ENCODE data around the gene ANKRD62.
"Not testable (repeated sequence)": the region's sequence is repeated elsewhere in the genome, so short reads cannot be mapped to it uniquely, and the experiment has no call there.

Gene ANKRD62

GRCh38 chr18:12066910-12067511 lies 26.6 kb upstream of the ANKRD62 start:
- DNase-seq (ENCODE audit: low read depth), result no peak

DNA sequence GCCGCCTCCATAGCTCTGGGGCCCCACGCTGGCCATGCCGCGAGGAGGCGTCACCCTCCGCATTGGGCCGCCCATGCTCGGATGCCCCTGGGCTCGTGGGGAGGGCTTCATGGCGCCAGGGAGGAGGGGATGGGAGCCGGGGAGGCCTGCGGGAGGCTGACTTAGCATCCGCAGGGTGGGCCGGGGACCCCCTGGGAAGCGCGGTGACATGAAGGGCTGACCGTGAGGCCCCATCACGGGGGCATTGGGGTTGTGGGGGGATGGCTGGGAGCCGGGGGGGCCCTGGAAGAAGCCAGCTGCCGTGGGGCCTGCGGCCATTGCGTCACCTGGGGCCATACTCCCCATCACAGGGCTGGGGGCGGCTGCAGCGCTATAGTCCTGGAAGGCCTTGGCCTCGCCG lies 26.0 kb upstream of the ANKRD62 start:
- DNase-seq (ENCODE audit: low read depth), result no peak

DNA sequence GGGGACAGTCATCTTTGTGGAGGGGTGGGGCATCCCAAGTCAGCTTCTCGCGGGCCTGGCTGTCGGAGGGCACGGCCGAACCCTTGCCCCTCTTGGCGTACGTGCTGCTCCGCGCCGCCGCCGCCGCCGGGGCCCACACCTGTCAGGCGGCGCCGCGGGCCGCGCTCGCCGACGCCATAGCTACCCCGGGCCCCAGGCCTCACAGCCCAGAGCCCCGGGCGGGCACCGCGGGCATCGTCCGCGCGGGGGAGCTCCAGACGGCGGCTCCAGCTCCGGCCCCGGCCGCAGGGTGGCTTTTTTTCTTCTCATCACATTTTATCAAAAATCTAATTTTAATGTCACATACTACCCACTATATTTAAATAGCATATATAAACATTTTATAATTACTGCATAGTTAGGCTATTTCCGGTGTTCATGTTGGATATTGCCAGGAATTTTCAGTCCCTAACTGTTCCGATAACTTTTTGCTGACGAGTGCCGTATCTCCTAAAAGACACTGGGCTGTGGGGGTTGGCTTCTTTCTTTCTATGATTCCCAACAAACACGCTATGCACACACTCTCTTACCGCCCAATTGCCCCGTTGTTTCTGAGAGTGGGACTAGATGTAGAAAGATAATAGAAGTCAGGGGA lies 25.2 kb upstream of the ANKRD62 start:
- not testable (repeated sequence) for DNase-seq (ENCODE audit: low read depth)

GRCh38 chr18:12068950-12069320 lies 24.7 kb upstream of the ANKRD62 start:
- no peak for DNase-seq (ENCODE audit: low read depth)

GRCh38 chr18:12071066-12071465 lies 22.6 kb upstream of the ANKRD62 start:
- DNase-seq (ENCODE audit: low read depth), result not testable (repeated sequence)

DNA sequence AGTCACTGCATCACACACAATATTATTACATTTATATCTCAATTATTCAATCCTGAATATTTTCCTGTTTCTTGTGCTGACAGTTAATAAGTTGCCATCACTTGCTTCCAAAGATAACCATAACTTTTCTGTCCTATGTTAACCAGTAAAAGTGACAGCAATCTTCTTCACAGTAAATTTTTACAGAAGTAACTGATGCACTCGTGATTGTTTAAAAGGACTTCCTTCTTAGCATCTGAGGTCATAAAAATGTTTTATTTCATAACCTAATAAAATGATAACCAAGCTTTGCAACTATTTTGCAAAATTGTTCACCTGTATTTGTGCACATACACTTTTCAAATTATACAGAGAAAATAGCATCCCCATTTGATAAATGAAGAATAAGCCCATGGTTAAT lies 20.6 kb upstream of the ANKRD62 start:
- DNase-seq (ENCODE audit: low read depth), result no peak

GRCh38 chr18:12074736-12075135 lies 18.9 kb upstream of the ANKRD62 start:
- no peak for DNase-seq (ENCODE audit: low read depth)

GRCh38 chr18:12076424-12077140 lies 17.1 kb upstream of the ANKRD62 start:
- DNase-seq (ENCODE audit: low read depth), result no peak

DNA sequence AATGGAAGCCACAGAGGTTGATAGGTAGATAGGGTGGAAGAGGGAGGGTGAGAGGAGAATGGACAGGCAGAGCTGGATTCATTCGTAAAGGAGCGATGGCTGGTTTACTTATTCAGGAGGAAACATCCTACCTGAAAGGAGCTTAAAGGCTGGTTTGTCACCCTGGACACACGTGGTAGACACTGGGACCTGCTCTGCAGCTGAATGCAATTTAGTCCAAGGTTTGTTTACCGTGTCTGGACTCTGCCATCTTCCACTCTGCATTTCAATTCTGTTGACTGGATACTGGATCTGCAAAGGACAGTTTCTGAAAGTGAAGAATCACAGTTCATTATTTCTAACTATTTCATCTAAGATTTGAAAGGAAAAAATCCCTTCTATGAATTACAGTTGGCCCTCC lies 15.6 kb upstream of the ANKRD62 start:
- DNase-seq (ENCODE audit: low read depth), result not testable (repeated sequence)

GRCh38 chr18:12079491-12080237 lies 14.0 kb upstream of the ANKRD62 start:
- no peak for DNase-seq (ENCODE audit: low read depth)

DNA sequence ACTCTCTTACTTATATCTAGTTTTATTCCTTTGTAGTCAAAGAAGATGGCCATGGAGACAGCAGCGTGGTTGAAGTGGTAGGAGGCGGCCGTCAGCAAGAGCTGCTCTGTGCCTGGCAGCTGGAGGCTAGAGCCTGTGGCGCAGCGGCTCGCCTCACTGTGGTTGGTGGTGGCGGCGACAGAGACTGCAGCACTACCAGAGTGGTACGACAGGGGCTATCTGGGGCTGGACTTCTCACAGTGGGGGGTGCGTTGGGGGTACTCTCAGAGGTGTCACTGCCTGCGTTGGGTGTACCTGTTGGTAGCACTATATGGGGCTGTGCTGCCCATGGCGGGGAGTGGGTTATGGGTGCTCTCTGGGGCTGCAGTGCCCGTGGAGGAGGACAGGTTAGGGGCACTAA lies 8.5 kb upstream of the ANKRD62 start:
- DNase-seq (ENCODE audit: low read depth), result no peak

- no peak for DNase-seq (ENCODE audit: low read depth)
Observed at GRCh38 chr18:12085786-12086185, 7.9 kb upstream of the ANKRD62 start.

- no peak for DNase-seq (ENCODE audit: low read depth)
Observed at GRCh38 chr18:12086249-12086648, 7.4 kb upstream of the ANKRD62 start.

GRCh38 chr18:12086677-12087470 lies 6.8 kb upstream of the ANKRD62 start:
- no peak for DNase-seq (ENCODE audit: low read depth)

GRCh38 chr18:12087471-12088025 lies 6.1 kb upstream of the ANKRD62 start:
- DNase-seq (ENCODE audit: low read depth), result no peak

DNA sequence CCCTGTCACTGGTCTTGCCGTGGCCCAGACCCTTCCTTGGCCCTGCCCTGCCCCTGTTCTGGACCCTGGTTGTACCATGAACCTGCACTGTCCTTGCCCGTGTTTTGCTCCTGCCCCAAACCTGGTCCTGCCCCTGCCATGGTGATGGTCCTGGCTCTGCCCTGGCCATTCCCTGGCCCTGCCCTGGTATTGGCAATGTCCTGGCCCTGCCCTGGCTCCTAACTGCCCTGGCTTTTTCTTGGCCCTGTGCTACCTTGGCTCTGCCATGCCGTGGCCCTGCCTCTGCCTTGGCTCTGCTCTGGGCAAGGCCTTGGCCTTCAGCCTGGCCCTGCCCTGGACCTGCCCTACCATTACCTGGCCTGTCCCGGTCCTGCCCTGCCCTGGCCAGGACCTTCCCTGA lies 5.5 kb upstream of the ANKRD62 start:
- DNase-seq (ENCODE audit: low read depth), result no peak

GRCh38 chr18:12088731-12089375 lies 4.8 kb upstream of the ANKRD62 start:
- no peak for DNase-seq (ENCODE audit: low read depth)

DNA sequence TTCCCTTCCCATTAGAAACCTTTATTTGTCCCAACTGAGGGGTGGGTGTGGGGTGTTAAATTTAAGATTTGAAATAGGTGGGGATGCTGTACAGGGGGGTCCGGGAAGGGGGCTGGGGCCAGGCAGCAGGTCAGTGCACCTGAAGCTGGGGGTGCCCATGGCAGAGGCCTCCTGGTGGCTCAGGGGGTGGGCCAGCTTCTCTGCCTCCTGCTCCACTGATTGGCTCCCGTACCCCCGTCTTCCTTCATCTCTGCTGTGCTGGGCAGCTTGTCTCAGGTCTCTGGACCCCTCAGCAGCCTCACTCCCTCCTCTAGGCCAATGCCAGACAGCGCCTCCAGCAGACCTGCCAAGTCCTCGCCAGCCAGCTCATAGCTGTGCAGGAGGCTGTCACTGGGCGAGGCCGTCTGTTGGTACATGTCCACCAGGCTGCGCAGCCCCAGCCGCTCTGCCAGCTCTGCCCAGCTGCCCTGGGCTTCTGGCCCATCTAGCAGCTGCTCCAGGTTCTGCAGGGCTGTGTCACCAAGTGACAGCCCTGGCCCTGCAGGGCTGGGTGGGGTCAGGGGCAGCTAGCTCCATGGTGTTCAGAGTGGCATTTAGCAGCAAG lies 2.0 kb upstream of the ANKRD62 start:
- no peak for DNase-seq (ENCODE audit: low read depth)

DNA sequence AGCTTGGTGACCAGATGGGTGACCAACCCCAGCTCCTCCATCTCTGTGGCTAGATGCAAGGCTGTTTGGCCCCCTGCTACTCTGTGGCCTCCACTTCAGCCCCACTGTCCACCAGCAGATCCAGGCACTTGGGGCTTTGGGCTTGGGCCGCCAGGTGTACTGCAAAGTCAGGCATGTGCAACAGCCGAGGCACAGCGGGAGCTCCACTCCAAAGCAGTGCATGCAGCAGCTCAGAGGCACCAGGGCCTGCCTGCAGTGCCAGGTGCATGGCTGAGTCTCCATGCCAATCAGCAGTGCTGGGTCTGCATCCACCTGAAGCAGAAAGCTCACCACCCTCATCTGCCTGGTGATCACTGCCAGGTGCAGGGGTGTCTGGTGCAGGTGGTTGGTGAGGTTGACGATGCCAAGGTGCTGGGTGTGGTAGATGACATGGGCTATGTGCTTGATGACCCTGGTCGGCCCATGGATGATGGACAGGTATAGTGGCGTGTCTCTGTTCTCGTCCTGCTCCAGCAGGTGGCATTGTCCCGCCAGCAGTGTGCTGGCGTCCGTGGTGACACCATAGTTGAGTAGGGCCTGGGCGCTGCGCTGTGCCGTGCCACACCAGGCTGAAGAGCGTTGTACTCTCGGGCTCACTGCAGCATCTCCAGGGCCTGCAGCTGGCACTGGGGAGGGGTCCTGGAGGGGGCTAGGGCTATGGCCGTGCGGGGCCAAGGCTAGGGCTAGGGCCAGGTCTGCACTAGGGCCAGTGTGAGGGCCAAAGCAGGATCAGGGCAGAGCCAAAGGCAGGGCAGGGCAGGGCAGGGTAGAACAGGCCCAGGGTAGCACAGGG lies 1.0 kb upstream of the ANKRD62 start:
- peak; percentile 7 for DNase-seq (ENCODE audit: low read depth)

DNA sequence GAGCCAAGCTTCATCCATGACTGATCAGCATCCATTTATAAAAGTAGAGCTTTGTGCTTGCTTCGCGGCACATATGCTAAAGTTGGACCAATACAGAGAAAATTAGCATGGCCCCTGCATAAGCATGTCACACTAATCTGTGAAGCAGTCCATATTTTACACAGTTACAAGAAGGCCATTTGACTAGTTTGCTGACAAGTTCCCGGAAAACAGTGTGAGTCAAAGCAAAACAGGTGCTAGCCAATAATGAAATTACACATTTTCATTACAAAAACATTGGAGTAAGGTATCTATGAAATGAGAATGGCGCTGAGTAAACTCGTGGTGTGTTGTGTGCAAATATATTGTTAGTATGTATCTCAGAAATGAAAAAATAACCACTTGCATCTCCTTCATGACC lies 4.7 kb downstream of the ANKRD62 start:
- DNase-seq (ENCODE audit: low read depth), result no peak

Data from ELR (cell line).